ENCODE data around the gene UMODL1. TPM values are rescaled to one million over a fixed set of nuclear protein-coding genes. Genes with fewer than 3 reads are reported as not detected.

UMODL1 gene
- total RNA-seq, 1 experiment from 2014 or later, result 0.18 TPM

- in situ Hi-C loops (cut with HindIII; ENCODE audit: low pct_unique_long_range_greater_than_20kb, low sequenced_read_pairs) (no loop called here), intact Hi-C loops (cut with micrococcal nuclease; ENCODE audit: unreplicated experiment) (no loop called here)
- POLR2A ChIA-PET, result no interaction called here
- DNase-seq (ENCODE audit: low read depth, low spot score) (no peak), ATAC-seq (no peak)
- no peaks in the 10 kb centered on the region for H3K4me1 ChIP-seq (ENCODE audit: control insufficient read depth, insufficient read depth, low read length)
- no TSS peak for BruUV-seq (replicated peaks)
- CTCF ChIA-PET, result no interaction called here
- TF ChIP-seq POLR2AphosphoS5 (IDR thresholded peaks at IDR 0.05; ENCODE audit: low read depth, low read length) (no peak), SIN3A (IDR thresholded peaks at IDR 0.05; ENCODE audit: borderline replicate concordance, insufficient read depth, low read depth, low read length) (no peak), CTCF (IDR thresholded peaks at IDR 0.05) (no peak), REST (IDR thresholded peaks at IDR 0.05; ENCODE audit: insufficient read depth in 1 of 2, low read depth in 2 of 2, low read length in 1 of 2) (no peak), TCF7L2 (IDR thresholded peaks at IDR 0.05; ENCODE audit: low read depth, low read length) (no peak)
- H3K9me3 ChIP-seq (ENCODE audit: control insufficient read depth, insufficient read depth, low read depth, low read length), result no peaks in the 10 kb centered on the region
- H3K27me3 ChIP-seq (ENCODE audit: control insufficient read depth, insufficient read depth, low read length), result no peaks in the 10 kb centered on the region
- no peaks in the 10 kb centered on the region for H3K36me3 ChIP-seq (ENCODE audit: control insufficient read depth, insufficient read depth, low read length)
- no peak overlapping the region for H3K4me3 ChIP-seq (ENCODE audit: low read depth in 2 of 2, low read length in 2 of 2)
- H3K27ac ChIP-seq (ENCODE audit: low read length), result no peak overlapping the region
Measured at GRCh38 chr21:42068256-42068545, 2.9 kb upstream of the UMODL1 start.

- Histone ChIP-seq H3K27ac (ENCODE audit: low read length) (no peak overlapping the region), H3K4me3 (ENCODE audit: low read depth in 2 of 2, low read length in 2 of 2) (no peak overlapping the region), H3K9me3 (ENCODE audit: control insufficient read depth, insufficient read depth, low read depth, low read length) (no peaks in the 10 kb centered on the region), H3K4me1 (ENCODE audit: control insufficient read depth, insufficient read depth, low read length) (no peaks in the 10 kb centered on the region), H3K36me3 (ENCODE audit: control insufficient read depth, insufficient read depth, low read length) (no peaks in the 10 kb centered on the region), H3K27me3 (ENCODE audit: control insufficient read depth, insufficient read depth, low read length) (no peaks in the 10 kb centered on the region)
- TF ChIP-seq POLR2AphosphoS5 (IDR thresholded peaks at IDR 0.05; ENCODE audit: low read depth, low read length) (no peak), REST (IDR thresholded peaks at IDR 0.05; ENCODE audit: insufficient read depth in 1 of 2, low read depth in 2 of 2, low read length in 1 of 2) (no peak), TCF7L2 (IDR thresholded peaks at IDR 0.05; ENCODE audit: low read depth, low read length) (no peak), CTCF (IDR thresholded peaks at IDR 0.05) (no peak), SIN3A (IDR thresholded peaks at IDR 0.05; ENCODE audit: borderline replicate concordance, insufficient read depth, low read depth, low read length) (no peak)
- CTCF ChIA-PET, result no interaction called here
- intact Hi-C loops (cut with micrococcal nuclease; ENCODE audit: unreplicated experiment) (no loop called here), in situ Hi-C loops (cut with HindIII; ENCODE audit: low pct_unique_long_range_greater_than_20kb, low sequenced_read_pairs) (no loop called here)
- BruUV-seq (replicated peaks), result no TSS peak
- POLR2A ChIA-PET, result no interaction called here
- ATAC-seq, result no peak
- no peak for DNase-seq (ENCODE audit: low read depth, low spot score)
Measured at GRCh38 chr21:42068592-42068991, 2.5 kb upstream of the UMODL1 start.
